GM23338 (cell line): Measurements from ENCODE around the gene MTHFSD. TPM values are rescaled to one million over a fixed set of nuclear protein-coding genes. Genes with fewer than 3 reads are reported as not detected.

Experiments used
- ATAC-seq: fragments of 200-7000 bp; cut with Tn5 transposase; 3 replicates; pipeline ENCODE4 v1.9.1; 2020
- DNase-seq: peaks from one replicate; pipeline ENCODE4 v3.0.0-alpha.2; 2015; ENCODE audit warnings: low spot score
- H2AFZ ChIP-seq: fragments of 200-600 bp; sonication (generic); 2 replicates; pipeline ENCODE4 v1.8.0; 2016; ENCODE audit warnings: antibody characterized with exemption, mild to moderate bottlenecking, moderate library complexity
- H3F3A ChIP-seq: fragments of 200-600 bp; sonication (generic); replicated peaks from 2 replicates; pipeline ENCODE4 v1.8.0; 2017; ENCODE audit warnings: antibody characterized with exemption, mixed run types, low read depth
- H3K27ac ChIP-seq: fragments of 200-600 bp; sonication (generic); 2 replicates; pipeline ENCODE4 v1.6.1; 2016; ENCODE audit warnings: low read depth
- H3K27me3 ChIP-seq: fragments of 200-600 bp; sonication (generic); 2 replicates; pipeline ENCODE4 v1.8.0; 2016; ENCODE audit warnings: mild to moderate bottlenecking, mixed run types, moderate library complexity; ENCODE audit not compliant: insufficient read depth
- H3K36me3 ChIP-seq: fragments of 200-600 bp; sonication (generic); 2 replicates; pipeline ENCODE4 v1.8.0; 2016; ENCODE audit warnings: mild to moderate bottlenecking; ENCODE audit not compliant: insufficient read depth
- H3K4me1 ChIP-seq: fragments of 200-600 bp; sonication (generic); 2 replicates; pipeline ENCODE4 v1.8.0; 2016; ENCODE audit warnings: mild to moderate bottlenecking, moderate library complexity; ENCODE audit not compliant: insufficient read depth
- H3K4me2 ChIP-seq: fragments of 200-600 bp; sonication (generic); 2 replicates; pipeline ENCODE4 v1.7.1; 2017; ENCODE audit warnings: mixed run types
- H3K4me3 ChIP-seq: fragments of 200-600 bp; sonication (generic); 2 replicates; pipeline ENCODE4 v1.6.1; 2016; ENCODE audit warnings: mixed run types
- H3K79me2 ChIP-seq: fragments of 200-600 bp; sonication (generic); replicated peaks from 2 replicates; pipeline ENCODE4 v1.8.0; 2017; ENCODE audit warnings: mild to moderate bottlenecking; ENCODE audit not compliant: insufficient read depth
- H3K9me2 ChIP-seq: fragments of 200-600 bp; sonication (generic); 2 replicates; pipeline ENCODE4 v1.8.0; 2017; ENCODE audit not compliant: insufficient read depth
- H4K20me1 ChIP-seq: fragments of 200-600 bp; sonication (generic); replicated peaks from 2 replicates; pipeline ENCODE4 v1.8.0; 2017; ENCODE audit warnings: mild to moderate bottlenecking; ENCODE audit not compliant: insufficient read depth
- H3K27ac Mint-ChIP-seq: 2 replicates; pipeline ENCODE4 v1.8.0; 2020; ENCODE audit warnings: inconsistent platforms, mild to moderate bottlenecking, moderate library complexity, mixed read lengths
- H3K27me3 Mint-ChIP-seq: 3 replicates; pipeline ENCODE4 v1.8.0; 2022; ENCODE audit warnings: low read depth, mild to moderate bottlenecking, moderate library complexity, mixed read lengths, inconsistent platforms; ENCODE audit not compliant: insufficient read depth, poor library complexity
- H3K36me3 Mint-ChIP-seq: 3 replicates; pipeline ENCODE4 v1.8.0; 2021; ENCODE audit warnings: low read depth, mild to moderate bottlenecking, inconsistent platforms, moderate library complexity, mixed read lengths
- H3K4me1 Mint-ChIP-seq: 3 replicates; pipeline ENCODE4 v1.8.0; 2020; ENCODE audit warnings: mild to moderate bottlenecking, inconsistent platforms, mixed read lengths
- H3K4me3 Mint-ChIP-seq: 3 replicates; pipeline ENCODE4 v1.8.0; 2021; ENCODE audit warnings: moderate library complexity, mild to moderate bottlenecking, inconsistent platforms, mixed read lengths
- H3K9me3 Mint-ChIP-seq: 3 replicates; pipeline ENCODE4 v1.8.0; 2020; ENCODE audit warnings: moderate library complexity, mild to moderate bottlenecking, inconsistent platforms, mixed read lengths
- CREB1 ChIP-seq: fragments of 250-450 bp; sonication (Bioruptor Pico); IDR thresholded peaks from 2 replicates; pipeline ENCODE4 v1.5.0; 2020; ENCODE audit warnings: low read depth, mild to moderate bottlenecking, moderate library complexity
- CTCF ChIP-seq, 2 experiments: fragments of 200-600 bp in 1 of 2; sonication (generic) in 1 of 2; conservative IDR thresholded peaks; 2 replicates each; pipeline versions ENCODE4 v1.5.1 to v1.6.1; 2016 to 2017; ENCODE audit warnings: antibody characterized with exemption in 2 of 2, low read depth in 2 of 2, mild to moderate bottlenecking in 2 of 2, moderate library complexity in 1 of 2
- ETS1 ChIP-seq: IDR thresholded peaks from 2 replicates; pipeline ENCODE4 v1.6.1; 2016; ENCODE audit warnings: antibody characterized with exemption
- EZH2 ChIP-seq: fragments of 200-600 bp; sonication (generic); IDR thresholded peaks from one replicate; pipeline ENCODE4 v1.8.0; 2017; ENCODE audit warnings: antibody characterized with exemption, mild to moderate bottlenecking, low read depth; ENCODE audit not compliant: unreplicated experiment
- EZH2phosphoT487 ChIP-seq: fragments of 200-600 bp; sonication (generic); IDR thresholded peaks from one replicate; pipeline ENCODE4 v1.8.1; 2018; ENCODE audit warnings: antibody characterized with exemption; ENCODE audit not compliant: unreplicated experiment
- JUNB ChIP-seq: IDR thresholded peaks from one replicate; pipeline ENCODE4 v1.6.1; 2016; ENCODE audit warnings: antibody characterized with exemption; ENCODE audit not compliant: unreplicated experiment
- NANOG ChIP-seq: IDR thresholded peaks from 2 replicates; pipeline ENCODE4 v1.6.1; 2016; ENCODE audit warnings: antibody characterized with exemption, borderline replicate concordance
- POLR2AphosphoS5 ChIP-seq: IDR thresholded peaks from 2 replicates; pipeline ENCODE4 v1.6.1; 2016; ENCODE audit warnings: antibody characterized with exemption, low read depth
- REST ChIP-seq: IDR thresholded peaks from one replicate; pipeline ENCODE4 v1.6.1; 2018; ENCODE audit warnings: antibody characterized with exemption; ENCODE audit not compliant: unreplicated experiment
- STAT1 ChIP-seq: IDR thresholded peaks from one replicate; pipeline ENCODE4 v1.6.1; 2016; ENCODE audit warnings: antibody characterized with exemption; ENCODE audit not compliant: unreplicated experiment
- ZNF114 ChIP-seq: fragments of 250-450 bp; sonication (Bioruptor Pico); IDR thresholded peaks from 2 replicates; pipeline ENCODE4 v1.5.0; 2020; ENCODE audit warnings: mild to moderate bottlenecking, moderate library complexity
- ZNF331 ChIP-seq: fragments of 250-450 bp; sonication (Bioruptor Pico); IDR thresholded peaks from 2 replicates; pipeline ENCODE4 v1.5.0; 2020; ENCODE audit warnings: low read depth, mild to moderate bottlenecking, moderate library complexity
- ZNF462 ChIP-seq: fragments of 250-450 bp; sonication (Bioruptor Pico); IDR thresholded peaks from 2 replicates; pipeline ENCODE4 v1.5.0; 2020; ENCODE audit warnings: mild to moderate bottlenecking, moderate library complexity
- polyA plus RNA-seq: library from polyadenylated mRNA; unstranded; fragments of >200 nt; fragmentation: Nextera tagmentation; extraction: Ambion mirVana; gene quantifications from 2 replicates; pipeline ENCODE4 v1.2.1, GENCODE V29; 2016
- total RNA-seq: library from RNA; depleted of rRNA; stranded (reverse); fragments of >200 nt; shearing (Covaris generic); gene quantifications from 2 replicates; pipeline ENCODE4 v1.2.3, GENCODE V29; 2014

Gene MTHFSD
- total and polyA plus RNA-seq, 2 experiments from 2014 or later, result 7.2 to 8.1 TPM

GRCh38 chr16:86490859-86491639, 64.0 kb downstream of the MTHFSD start:
- Histone ChIP-seq H3K4me1 (peaks cover 16% of the 10 kb centered on the region; the same call in 1 of the 2 replicates), H3K4me2 (no peak overlapping the region), H3K4me3 (no peak overlapping the region), H3K27ac (no peak overlapping the region), H3K9me2 (no peaks in the 10 kb centered on the region), H2AFZ (no peak overlapping the region), H3K36me3 (no peaks in the 10 kb centered on the region), H4K20me1 (peaks cover 13% of the 10 kb centered on the region; the same call in 1 of the 2 replicates), H3K79me2 (no peaks in the 10 kb centered on the region), H3K27me3 (peaks cover 65% of the 10 kb centered on the region), H3F3A (peaks cover 4% of the 10 kb centered on the region; the same call in 1 of the 2 replicates)
- Mint-ChIP-seq H3K4me1 (peaks cover 21% of the 10 kb centered on the region), H3K4me3 (no peak overlapping the region), H3K9me3 (no peaks in the 10 kb centered on the region), H3K36me3 (no peaks in the 10 kb centered on the region), H3K27ac (no peak overlapping the region), H3K27me3 (peaks cover 68% of the 10 kb centered on the region)
- DNase-seq, result no peak
- TF ChIP-seq CREB1 (CRISPR knock-in tag) (no peak), ZNF331 (no peak), REST (no peak), ZNF462 (CRISPR knock-in tag) (no peak), POLR2AphosphoS5 (no peak), JUNB (no peak), STAT1 (no peak), EZH2phosphoT487 (no peak), ETS1 (no peak), ZNF114 (CRISPR knock-in tag) (no peak), CTCF (conservative IDR thresholded peaks at IDR 0.05; ENCODE audit: low read depth in 2 of 2) (no peak), EZH2 (no peak), NANOG (no peak)
- ATAC-seq, result no peak
